ENCODE results near the gene CACNA1C.

Gene CACNA1C

GRCh38 chr12:2312175-2312574 is 259.4 kb downstream of the CACNA1C start:
- DNase-seq, result no peak

- no peak for DNase-seq
Observed at GRCh38 chr12:2312770-2313169, 260.0 kb downstream of the CACNA1C start.

- no peak for DNase-seq
Observed at GRCh38 chr12:2314492-2314891, 261.7 kb downstream of the CACNA1C start.

DNA sequence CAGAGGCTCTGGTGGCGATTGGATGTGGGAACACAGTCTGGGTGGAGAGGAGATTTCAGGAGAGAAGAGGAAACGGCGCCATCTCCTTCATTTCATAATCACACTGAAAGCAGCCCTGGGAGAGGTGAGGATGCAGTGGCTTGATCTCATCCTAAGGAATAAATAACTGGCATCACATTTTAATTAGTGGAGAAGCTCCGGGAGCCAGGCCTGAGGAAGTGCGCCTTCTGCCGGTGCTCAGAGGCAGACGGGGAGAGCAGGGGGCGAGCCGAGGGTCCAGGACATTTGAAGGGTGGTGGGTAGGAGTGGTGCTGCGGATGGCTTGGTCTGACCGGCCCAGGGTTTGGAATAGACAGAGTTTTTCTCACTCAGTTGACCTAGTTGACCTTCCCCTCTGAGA is 265.0 kb downstream of the CACNA1C start:
- DNase-seq, result no peak

- DNase-seq, result no peak
Observed at GRCh38 chr12:2318286-2318685, 265.5 kb downstream of the CACNA1C start.

DNA sequence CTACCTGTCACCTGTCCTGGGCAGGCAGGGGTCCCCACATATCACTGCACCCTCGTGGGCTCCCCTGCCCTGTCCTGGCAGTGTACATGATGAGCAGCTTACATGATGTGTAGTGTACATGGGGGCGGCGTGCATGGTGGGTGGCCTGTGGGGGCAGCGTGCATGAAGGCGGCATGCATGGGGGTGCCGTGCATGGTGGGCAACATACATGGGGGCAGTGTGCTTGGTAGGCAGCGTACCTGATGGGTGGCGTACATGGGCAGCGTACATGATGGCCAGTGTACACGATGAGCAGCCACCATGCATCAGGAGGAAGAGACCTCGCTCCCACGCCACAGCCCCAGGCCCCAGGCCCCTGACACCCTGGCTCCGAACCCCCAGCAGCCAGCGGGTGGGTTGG is 266.3 kb downstream of the CACNA1C start:
- DNase-seq, result no peak

DNA sequence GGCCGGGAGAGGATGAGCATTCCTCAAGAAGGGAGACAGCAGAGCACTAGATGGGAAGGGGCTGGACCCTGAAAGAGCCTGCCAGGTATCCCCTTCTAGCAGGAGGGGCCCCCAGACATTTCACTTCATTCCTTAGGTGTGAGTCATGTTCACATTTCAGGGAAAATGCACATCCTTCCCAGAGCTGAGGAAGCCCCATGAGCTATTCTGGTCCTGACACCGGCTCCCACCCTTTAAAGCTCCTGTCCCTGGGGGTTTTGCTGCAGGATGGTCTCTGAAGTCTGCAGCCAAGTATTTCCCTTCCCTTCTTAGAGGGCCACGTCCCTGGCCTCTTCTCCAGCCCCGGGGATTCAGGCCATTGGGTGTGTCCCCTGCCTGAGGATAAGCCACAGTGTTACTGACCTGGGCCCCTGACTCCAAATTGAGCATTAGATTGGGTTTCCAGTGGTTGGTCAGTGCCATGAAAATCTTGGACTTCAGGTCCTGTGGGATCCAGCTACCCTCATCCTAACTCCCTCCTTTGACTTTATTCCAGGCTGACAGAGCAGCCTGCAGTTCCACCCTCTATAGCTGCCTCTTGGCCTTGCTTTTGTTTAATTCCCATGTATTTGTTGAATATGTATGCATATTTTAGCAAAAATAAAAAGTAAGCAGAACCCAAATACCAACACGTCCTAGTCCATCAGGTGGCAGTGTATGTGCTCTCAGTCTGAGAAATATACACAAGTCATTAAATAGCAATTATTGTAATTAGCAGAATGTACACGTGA is 267.1 kb downstream of the CACNA1C start:
- no peak for DNase-seq

DNA sequence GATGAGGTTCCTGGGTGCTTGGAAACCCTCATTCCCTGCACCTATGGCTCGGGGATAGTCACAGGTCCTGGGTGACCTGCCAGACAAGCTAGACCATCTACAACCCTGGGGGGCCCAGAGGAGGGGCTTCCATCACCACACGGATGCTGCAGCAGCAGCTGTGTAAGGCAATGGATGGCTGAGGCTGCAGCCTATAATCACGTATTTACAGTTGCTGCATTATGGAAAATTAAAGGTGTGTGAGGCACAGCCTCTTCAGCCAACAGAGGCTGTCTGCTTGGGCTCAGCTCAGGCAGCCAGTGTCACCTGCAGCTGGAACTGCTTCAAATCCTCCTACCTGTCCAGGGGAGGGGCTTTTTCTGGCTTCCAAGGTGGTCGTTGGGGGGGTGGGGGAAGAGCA is 268.1 kb downstream of the CACNA1C start:
- no peak for DNase-seq

- DNase-seq, result no peak
Observed at GRCh38 chr12:2322554-2323120, 269.9 kb downstream of the CACNA1C start.

GRCh38 chr12:2323532-2324255 is 270.9 kb downstream of the CACNA1C start:
- no peak for DNase-seq

- peak in 18 of 58 donors; percentile 6 to 48 (median 15) for DNase-seq
Observed at GRCh38 chr12:2324387-2324786, 271.6 kb downstream of the CACNA1C start.

DNA sequence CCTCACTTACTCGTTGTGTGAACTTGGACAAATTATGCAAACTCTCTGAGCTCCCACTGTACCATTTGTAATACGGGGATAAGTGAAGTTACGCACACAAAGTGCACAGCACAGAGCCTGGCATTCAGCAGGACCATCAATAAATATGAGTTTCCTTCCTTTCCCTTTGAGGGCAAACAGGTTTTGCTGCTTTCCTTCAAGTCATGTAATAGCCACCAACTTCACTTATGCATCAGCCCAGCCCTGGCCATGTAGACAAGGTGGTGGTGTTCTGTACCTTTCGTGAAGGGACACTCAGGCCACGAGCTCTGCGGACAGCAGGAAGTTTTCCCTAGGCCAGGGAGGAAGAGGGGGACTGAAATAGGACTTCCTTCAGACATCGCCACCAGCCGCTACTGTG is 272.7 kb downstream of the CACNA1C start:
- no peak for DNase-seq

DNA sequence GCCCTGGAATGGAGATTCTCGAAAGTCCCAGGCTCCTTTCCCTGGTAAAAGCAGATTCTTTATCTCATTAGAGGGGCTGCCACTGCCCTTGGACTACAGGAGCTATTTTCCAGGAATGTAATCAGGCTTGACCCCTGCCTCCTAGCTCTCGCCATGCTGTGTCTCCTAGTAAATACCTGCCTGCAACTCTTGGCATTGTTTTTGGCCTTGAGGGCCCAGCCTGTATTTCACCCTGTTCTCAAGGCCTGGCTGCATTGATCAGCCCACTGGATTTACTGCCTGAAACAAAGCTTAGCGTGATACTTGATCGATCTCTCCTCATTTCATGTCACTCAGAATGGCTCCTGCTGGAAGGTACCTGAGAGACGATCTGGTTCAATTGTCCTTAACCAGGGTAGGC is 273.7 kb downstream of the CACNA1C start:
- DNase-seq, result no peak

DNA sequence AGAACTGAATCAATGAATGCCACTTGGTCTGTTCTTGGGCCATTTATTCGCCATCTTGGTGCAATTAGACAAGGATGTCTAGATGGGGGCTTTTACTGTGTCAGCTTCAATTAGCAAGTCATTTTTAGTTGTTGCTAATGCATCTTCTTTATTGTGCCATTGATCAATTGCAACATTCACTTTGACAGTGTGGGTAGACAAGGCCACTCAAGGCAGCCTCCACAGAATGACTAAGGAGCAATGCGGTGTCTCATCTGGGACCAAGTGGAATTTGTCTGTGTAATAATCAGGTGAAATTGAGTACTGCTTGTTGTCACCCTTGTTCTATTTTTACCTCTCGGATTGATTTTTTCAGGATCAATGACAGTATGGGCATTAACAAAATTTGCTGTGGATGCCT is 275.9 kb downstream of the CACNA1C start:
- no peak for DNase-seq

GRCh38 chr12:2329661-2330210 is 276.9 kb downstream of the CACNA1C start:
- no peak for DNase-seq

- no peak for DNase-seq
Observed at GRCh38 chr12:2332236-2332635, 279.4 kb downstream of the CACNA1C start.

- DNase-seq, result no peak
Observed at GRCh38 chr12:2332947-2333346, 280.2 kb downstream of the CACNA1C start.

- DNase-seq, result no peak
Observed at GRCh38 chr12:2333491-2334195, 280.9 kb downstream of the CACNA1C start.

- DNase-seq, result peak in 4 of 58 donors; percentile 19 to 48 (median 31)
Observed at GRCh38 chr12:2334271-2334670, 281.5 kb downstream of the CACNA1C start.

DNA sequence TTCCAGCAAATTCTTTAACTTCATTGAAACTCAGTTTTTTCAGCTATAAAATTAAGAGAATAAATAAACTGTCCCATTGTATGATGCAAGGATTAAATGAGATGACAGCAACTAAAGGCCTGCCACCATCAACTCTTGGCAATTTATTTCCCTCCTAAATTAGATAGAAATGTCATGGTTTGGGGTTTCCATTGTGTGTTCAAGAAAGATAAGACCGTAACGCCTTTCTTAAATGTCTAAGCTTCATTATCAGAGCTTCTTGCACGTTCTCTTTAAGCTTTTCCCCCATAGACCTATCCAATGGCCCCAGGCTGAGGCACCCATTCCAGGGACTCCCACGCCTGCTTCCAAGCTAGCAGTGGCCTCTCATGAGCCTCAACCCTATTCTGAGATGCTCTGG is 281.9 kb downstream of the CACNA1C start:
- no peak for DNase-seq

- DNase-seq, result no peak
Observed at GRCh38 chr12:2335109-2335508, 282.3 kb downstream of the CACNA1C start.

GRCh38 chr12:2335513-2335912 is 282.7 kb downstream of the CACNA1C start:
- DNase-seq, result no peak

Data from anterior cingulate cortex (tissue), 58 donors.